NCI-H82 treated with DMSO at 0.1 percent for 48 hours (cell line): ENCODE measurements around the gene ZNF469.

Experiments used
- DNase-seq: peaks from one replicate; lab custom pipeline; 2025; ENCODE audit not compliant: unreplicated experiment; lab: John Stamatoyannopoulos, UW

Gene ZNF469

GRCh38 chr16:88377961-88378360 is 4.8 kb upstream of the ZNF469 start:
- no peak for DNase-seq

GRCh38 chr16:88378401-88378800 is 4.4 kb upstream of the ZNF469 start:
- no peak for DNase-seq

GRCh38 chr16:88378836-88379693 is 3.7 kb upstream of the ZNF469 start:
- DNase-seq = no peak

- DNase-seq = no peak
Measured at GRCh38 chr16:88379694-88380040, 3.1 kb upstream of the ZNF469 start.

GRCh38 chr16:88380099-88380498 is 2.7 kb upstream of the ZNF469 start:
- no peak for DNase-seq

- no peak for DNase-seq
Measured at GRCh38 chr16:88380619-88381018, 2.1 kb upstream of the ZNF469 start.

GRCh38 chr16:88381820-88382451 is 823 bp upstream of the ZNF469 start:
- no peak for DNase-seq

- DNase-seq = no peak
Measured at GRCh38 chr16:88383401-88384221, 852 bp downstream of the ZNF469 start.

GRCh38 chr16:88384222-88385111 is 1.7 kb downstream of the ZNF469 start:
- DNase-seq = no peak

- no peak for DNase-seq
Measured at GRCh38 chr16:88385112-88385594, 2.4 kb downstream of the ZNF469 start.

- DNase-seq = no peak
Measured at GRCh38 chr16:88385831-88386815, 3.4 kb downstream of the ZNF469 start.

GRCh38 chr16:88387180-88387765 is 4.5 kb downstream of the ZNF469 start:
- no peak for DNase-seq

GRCh38 chr16:88387941-88388627 is 5.3 kb downstream of the ZNF469 start:
- no peak for DNase-seq

GRCh38 chr16:88389191-88389590 is 6.4 kb downstream of the ZNF469 start:
- DNase-seq = no peak

- DNase-seq = no peak
Measured at GRCh38 chr16:88389621-88390160, 6.9 kb downstream of the ZNF469 start.

- DNase-seq = no peak
Measured at GRCh38 chr16:88390265-88390664, 7.5 kb downstream of the ZNF469 start.

GRCh38 chr16:88390735-88391134 is 8.0 kb downstream of the ZNF469 start:
- no peak for DNase-seq

GRCh38 chr16:88391144-88391850 is 8.5 kb downstream of the ZNF469 start:
- no peak for DNase-seq
